ENCODE measurements around the gene CST9.

CST9 gene

GRCh38 chr20:23570178-23570760, 35.4 kb downstream of the CST9 start:
- no peak overlapping the region for H3K27ac ChIP-seq (ENCODE audit: insufficient read depth in 1 of 2, low read depth in 1 of 2, low read length in 2 of 2, poor library complexity in 1 of 2, severe bottlenecking in 2 of 2)
- ChIA-PET POLR2A (no interaction called here), CTCF (no interaction called here)
- 100% methylated on average over 1 of the region's 2 CpGs for WGBS (ENCODE audit: insufficient coverage)
- no peaks in the 10 kb centered on the region for H3K9me3 ChIP-seq (ENCODE audit: control extremely low read depth in 1 of 5, control insufficient read depth in 4 of 5, insufficient read depth in 2 of 5, low read depth in 1 of 5, low read length in 4 of 5)
- DNase-seq: no peak
- no peaks in the 10 kb centered on the region for H3K36me3 ChIP-seq (ENCODE audit: control insufficient read depth in 4 of 4, insufficient read depth in 4 of 4, low read length in 3 of 4)
- peaks cover 0 to 2% (median 0%) of the 10 kb centered on the region in 5 experiments for H3K27me3 ChIP-seq (replicated peaks in 2 of 5; ENCODE audit: control insufficient read depth in 4 of 5, insufficient read depth in 5 of 5, low read length in 4 of 5)
- no peaks in the 10 kb centered on the region for H3K4me1 ChIP-seq (ENCODE audit: control extremely low read depth in 1 of 4, control insufficient read depth in 4 of 4, insufficient read depth in 4 of 4, low read length in 3 of 4)
- H3K4me3 ChIP-seq (ENCODE audit: control insufficient read depth in 1 of 7, extremely low read depth in 1 of 7, insufficient read depth in 4 of 7, low read depth in 2 of 7, low read length in 6 of 7): no peak overlapping the region

- Histone ChIP-seq H3K27ac (ENCODE audit: insufficient read depth in 1 of 2, low read depth in 1 of 2, low read length in 2 of 2, poor library complexity in 1 of 2, severe bottlenecking in 2 of 2) (no peak overlapping the region), H3K36me3 (ENCODE audit: control insufficient read depth in 4 of 4, insufficient read depth in 4 of 4, low read length in 3 of 4) (no peaks in the 10 kb centered on the region), H3K27me3 (replicated peaks in 2 of 5; ENCODE audit: control insufficient read depth in 4 of 5, insufficient read depth in 5 of 5, low read length in 4 of 5) (peaks cover 0 to 2% (median 0%) of the 10 kb centered on the region in 5 experiments), H3K4me3 (ENCODE audit: control insufficient read depth in 1 of 7, extremely low read depth in 1 of 7, insufficient read depth in 4 of 7, low read depth in 2 of 7, low read length in 6 of 7) (no peak overlapping the region), H3K9me3 (ENCODE audit: control extremely low read depth in 1 of 5, control insufficient read depth in 4 of 5, insufficient read depth in 2 of 5, low read depth in 1 of 5, low read length in 4 of 5) (no peaks in the 10 kb centered on the region), H3K4me1 (ENCODE audit: control extremely low read depth in 1 of 4, control insufficient read depth in 4 of 4, insufficient read depth in 4 of 4, low read length in 3 of 4) (no peaks in the 10 kb centered on the region)
- WGBS (ENCODE audit: insufficient coverage): 75% methylated on average over 1 of the region's 1 CpG
- ChIA-PET POLR2A (no interaction called here), CTCF (no interaction called here)
- DNase-seq: no peak
These were observed 36.1 kb downstream of the CST9 start for GRCh38 chr20:23569570-23569969.

DNA sequence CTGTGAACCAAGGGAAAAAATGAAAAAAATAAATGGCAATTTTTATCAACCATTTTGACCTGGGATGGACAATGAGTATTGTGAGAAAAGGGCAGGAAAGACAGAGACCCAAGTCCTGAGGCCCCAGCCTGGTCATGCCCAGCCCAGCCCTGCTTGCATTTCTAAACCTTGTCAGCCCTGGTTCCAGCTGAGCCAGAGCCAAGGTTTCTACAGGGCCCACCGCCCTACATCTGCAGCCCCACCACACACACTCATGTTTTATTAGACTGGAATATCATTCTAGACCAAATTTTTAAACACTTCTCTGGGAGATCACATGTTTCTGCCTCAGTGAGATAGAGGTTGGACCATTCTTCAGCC, 36.8 kb downstream of the CST9 start:
- no peak for DNase-seq
- Histone ChIP-seq H3K27ac (ENCODE audit: insufficient read depth in 1 of 2, low read depth in 1 of 2, low read length in 2 of 2, poor library complexity in 1 of 2, severe bottlenecking in 2 of 2) (no peak overlapping the region), H3K9me3 (ENCODE audit: control extremely low read depth in 1 of 5, control insufficient read depth in 4 of 5, insufficient read depth in 2 of 5, low read depth in 1 of 5, low read length in 4 of 5) (no peaks in the 10 kb centered on the region), H3K4me1 (ENCODE audit: control extremely low read depth in 1 of 4, control insufficient read depth in 4 of 4, insufficient read depth in 4 of 4, low read length in 3 of 4) (no peaks in the 10 kb centered on the region), H3K4me3 (ENCODE audit: control insufficient read depth in 1 of 7, extremely low read depth in 1 of 7, insufficient read depth in 4 of 7, low read depth in 2 of 7, low read length in 6 of 7) (no peak overlapping the region), H3K27me3 (replicated peaks in 2 of 5; ENCODE audit: control insufficient read depth in 4 of 5, insufficient read depth in 5 of 5, low read length in 4 of 5) (peaks cover 0 to 2% (median 0%) of the 10 kb centered on the region in 5 experiments), H3K36me3 (ENCODE audit: control insufficient read depth in 4 of 4, insufficient read depth in 4 of 4, low read length in 3 of 4) (no peaks in the 10 kb centered on the region)
- ChIA-PET CTCF (interaction anchor here (1.1 kb wide), 1 partner anchor 27 kb away, joined by 3 read pairs; no protein-coding TSS in a partner anchor), POLR2A (no interaction called here)
- 100% methylated on average over 1 of the region's 1 CpG for whole genome bisulfite sequencing (ENCODE audit: insufficient coverage)

GRCh38 chr20:23568320-23568970, 37.3 kb downstream of the CST9 start, which contains the start of gene CST9L:
TSS of gene CST9L (minus strand) at chr20:23568484. CDS start at chr20:23568450, 34 bp downstream.
- POLR2A ChIA-PET: no interaction called here
- H3K4me3 ChIP-seq (ENCODE audit: control insufficient read depth in 1 of 7, extremely low read depth in 1 of 7, insufficient read depth in 4 of 7, low read depth in 2 of 7, low read length in 6 of 7): no peak within 1 kb of the TSS
- H3K4me1 ChIP-seq (ENCODE audit: control extremely low read depth in 1 of 4, control insufficient read depth in 4 of 4, insufficient read depth in 4 of 4, low read length in 3 of 4): no peaks in the 10 kb centered on the region
- H3K9me3 ChIP-seq (ENCODE audit: control extremely low read depth in 1 of 5, control insufficient read depth in 4 of 5, insufficient read depth in 2 of 5, low read depth in 1 of 5, low read length in 4 of 5): no peaks in the 10 kb centered on the region
- H3K36me3 ChIP-seq (ENCODE audit: control insufficient read depth in 4 of 4, insufficient read depth in 4 of 4, low read length in 3 of 4): no peaks in the 10 kb centered on the region
- 92% methylated on average over 6 of the region's 11 CpGs for WGBS (ENCODE audit: insufficient coverage)
- no peak for DNase-seq
- H3K27me3 ChIP-seq (replicated peaks in 2 of 5; ENCODE audit: control insufficient read depth in 4 of 5, insufficient read depth in 5 of 5, low read length in 4 of 5): peaks cover 0 to 2% (median 0%) of the 10 kb centered on the region in 5 experiments
- H3K27ac ChIP-seq (ENCODE audit: insufficient read depth in 1 of 2, low read depth in 1 of 2, low read length in 2 of 2, poor library complexity in 1 of 2, severe bottlenecking in 2 of 2): no peak within 1 kb of the TSS
- CTCF ChIA-PET: interaction anchor here (1.1 kb wide), 1 partner anchor 26 kb away, joined by 3 read pairs; no protein-coding TSS in a partner anchor

DNA sequence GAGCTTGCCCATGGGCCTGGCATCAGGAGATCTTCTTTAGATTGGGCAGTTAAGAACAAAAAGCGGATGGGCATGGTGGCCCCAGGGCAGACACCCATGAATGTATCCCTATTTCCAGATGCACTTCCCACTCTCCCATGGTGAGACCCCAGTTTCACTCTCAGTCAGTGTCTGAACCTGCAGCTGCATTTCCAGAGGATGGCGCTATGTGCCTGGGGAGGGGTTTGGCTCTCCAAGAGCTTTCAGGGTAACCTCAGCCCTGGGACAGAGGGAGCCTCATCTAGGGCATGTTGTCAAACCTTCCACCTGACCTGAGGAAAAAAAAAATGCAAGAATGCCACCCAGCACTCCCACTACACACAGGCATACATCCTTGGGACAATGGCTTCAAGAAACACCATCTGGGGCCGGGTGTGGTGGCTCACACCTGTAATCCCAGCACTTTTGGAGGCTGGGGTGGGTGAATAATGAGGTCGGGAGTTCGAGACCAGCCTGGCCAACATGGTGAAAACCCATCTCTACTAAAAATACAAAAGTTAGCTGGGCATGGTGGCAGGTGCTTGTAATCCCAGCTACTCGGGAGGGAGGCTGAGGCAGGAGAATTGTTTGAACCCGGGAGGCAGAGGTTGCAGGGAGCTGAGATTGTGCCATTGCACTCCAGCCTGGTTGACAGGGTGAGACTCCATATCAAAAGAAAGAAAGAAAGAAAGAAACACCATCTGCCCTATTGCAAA, 39.4 kb downstream of the CST9 start:
- H3K27ac ChIP-seq (ENCODE audit: insufficient read depth in 1 of 2, low read depth in 1 of 2, low read length in 2 of 2, poor library complexity in 1 of 2, severe bottlenecking in 2 of 2): no peak overlapping the region
- peaks cover 0 to 13% (median 2%) of the 10 kb centered on the region in 5 experiments for H3K9me3 ChIP-seq (ENCODE audit: control extremely low read depth in 1 of 5, control insufficient read depth in 4 of 5, insufficient read depth in 2 of 5, low read depth in 1 of 5, low read length in 4 of 5)
- POLR2A ChIA-PET: no interaction called here
- H3K4me3 ChIP-seq (ENCODE audit: control insufficient read depth in 1 of 7, extremely low read depth in 1 of 7, insufficient read depth in 4 of 7, low read depth in 2 of 7, low read length in 6 of 7): no peak overlapping the region
- CTCF ChIA-PET: no interaction called here
- no peaks in the 10 kb centered on the region for H3K36me3 ChIP-seq (ENCODE audit: control insufficient read depth in 4 of 4, insufficient read depth in 4 of 4, low read length in 3 of 4)
- WGBS (ENCODE audit: insufficient coverage): 100% methylated on average over 5 of the region's 7 CpGs
- H3K4me1 ChIP-seq (ENCODE audit: control extremely low read depth in 1 of 4, control insufficient read depth in 4 of 4, insufficient read depth in 4 of 4, low read length in 3 of 4): no peaks in the 10 kb centered on the region
- H3K27me3 ChIP-seq (replicated peaks in 2 of 5; ENCODE audit: control insufficient read depth in 4 of 5, insufficient read depth in 5 of 5, low read length in 4 of 5): peaks cover 0 to 2% (median 0%) of the 10 kb centered on the region in 5 experiments
- no peak for DNase-seq

DNA sequence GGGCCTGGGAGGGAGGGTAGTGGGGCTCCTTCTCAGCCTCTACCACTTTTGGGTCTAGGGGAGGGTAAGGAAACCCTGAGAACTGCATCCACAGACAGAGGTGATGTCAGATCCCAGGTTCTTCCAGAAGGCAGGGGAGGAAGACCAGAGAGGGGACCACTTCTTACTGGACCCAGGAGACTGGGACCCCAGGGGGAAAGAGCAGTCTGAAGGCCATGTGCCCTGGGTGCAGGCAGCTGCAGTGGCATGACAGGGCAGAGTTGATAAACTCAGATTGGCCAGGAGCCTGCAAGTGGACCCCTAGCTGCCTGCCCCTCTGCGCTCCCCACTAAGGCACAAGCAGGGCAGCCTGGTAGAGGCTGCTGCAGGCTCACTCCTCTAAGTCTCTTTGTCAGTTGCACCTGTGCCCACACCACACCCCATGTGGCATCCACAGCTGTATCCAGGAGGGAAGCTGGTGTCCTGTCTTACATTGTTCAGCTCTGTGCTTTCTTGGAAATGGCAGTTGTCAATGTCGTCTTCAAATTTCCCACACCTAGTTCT, 40.1 kb downstream of the CST9 start:
- no peak overlapping the region for H3K4me3 ChIP-seq (ENCODE audit: control insufficient read depth in 1 of 7, extremely low read depth in 1 of 7, insufficient read depth in 4 of 7, low read depth in 2 of 7, low read length in 6 of 7)
- 100% methylated on average over 2 of the region's 2 CpGs for WGBS (ENCODE audit: insufficient coverage)
- ChIA-PET CTCF (no interaction called here), POLR2A (no interaction called here)
- no peaks in the 10 kb centered on the region for H3K4me1 ChIP-seq (ENCODE audit: control extremely low read depth in 1 of 4, control insufficient read depth in 4 of 4, insufficient read depth in 4 of 4, low read length in 3 of 4)
- DNase-seq: no peak
- peaks cover 0 to 14% (median 5%) of the 10 kb centered on the region in 5 experiments for H3K9me3 ChIP-seq (ENCODE audit: control extremely low read depth in 1 of 5, control insufficient read depth in 4 of 5, insufficient read depth in 2 of 5, low read depth in 1 of 5, low read length in 4 of 5)
- no peaks in the 10 kb centered on the region for H3K36me3 ChIP-seq (ENCODE audit: control insufficient read depth in 4 of 4, insufficient read depth in 4 of 4, low read length in 3 of 4)
- H3K27me3 ChIP-seq (replicated peaks in 2 of 5; ENCODE audit: control insufficient read depth in 4 of 5, insufficient read depth in 5 of 5, low read length in 4 of 5): peaks cover 0 to 2% (median 0%) of the 10 kb centered on the region in 5 experiments
- H3K27ac ChIP-seq (ENCODE audit: insufficient read depth in 1 of 2, low read depth in 1 of 2, low read length in 2 of 2, poor library complexity in 1 of 2, severe bottlenecking in 2 of 2): no peak overlapping the region

DNA sequence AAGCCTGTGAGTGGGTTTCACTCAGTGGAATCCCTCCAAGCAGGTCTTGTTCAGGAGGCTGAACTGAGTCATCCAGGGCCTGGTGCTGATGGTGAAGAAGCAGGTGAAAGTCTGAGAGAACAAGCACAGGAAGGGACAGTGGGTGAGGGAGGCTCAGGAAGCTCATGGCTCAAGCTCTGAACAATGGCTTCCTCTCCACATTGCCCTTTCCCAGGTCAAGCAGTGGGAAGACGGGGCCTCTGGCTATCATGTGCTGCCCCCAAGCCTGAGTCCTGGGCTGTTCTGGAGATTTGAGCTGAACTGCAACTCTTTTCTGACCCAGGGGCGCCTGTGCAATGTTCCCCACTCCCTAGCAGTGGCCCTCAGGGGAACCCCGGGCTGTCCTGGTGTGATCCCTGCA, 40.8 kb downstream of the CST9 start:
- Histone ChIP-seq H3K27ac (ENCODE audit: insufficient read depth in 1 of 2, low read depth in 1 of 2, low read length in 2 of 2, poor library complexity in 1 of 2, severe bottlenecking in 2 of 2) (no peak overlapping the region), H3K4me3 (ENCODE audit: control insufficient read depth in 1 of 7, extremely low read depth in 1 of 7, insufficient read depth in 4 of 7, low read depth in 2 of 7, low read length in 6 of 7) (no peak overlapping the region), H3K36me3 (ENCODE audit: control insufficient read depth in 4 of 4, insufficient read depth in 4 of 4, low read length in 3 of 4) (no peaks in the 10 kb centered on the region), H3K4me1 (ENCODE audit: control extremely low read depth in 1 of 4, control insufficient read depth in 4 of 4, insufficient read depth in 4 of 4, low read length in 3 of 4) (no peaks in the 10 kb centered on the region), H3K27me3 (replicated peaks in 2 of 5; ENCODE audit: control insufficient read depth in 4 of 5, insufficient read depth in 5 of 5, low read length in 4 of 5) (peaks cover 0 to 2% (median 0%) of the 10 kb centered on the region in 5 experiments), H3K9me3 (ENCODE audit: control extremely low read depth in 1 of 5, control insufficient read depth in 4 of 5, insufficient read depth in 2 of 5, low read depth in 1 of 5, low read length in 4 of 5) (peaks cover 0 to 20% (median 5%) of the 10 kb centered on the region in 5 experiments)
- no peak for DNase-seq
- ChIA-PET POLR2A (no interaction called here), CTCF (no interaction called here)
- 100% methylated on average over 2 of the region's 3 CpGs for WGBS (ENCODE audit: insufficient coverage)

Measured in common myeloid progenitor, CD34-positive (primary cell).